Activated CD4-positive, alpha-beta T cell treated with anti-CD3 and anti-CD28 coated beads, Interleukin-2, amount 10 ng/mL, durations not matched to agents 24 days and 14 days (primary cell): ENCODE measurements around the gene MSH5. TPM values are rescaled to one million over a fixed set of nuclear protein-coding genes. Genes with fewer than 3 reads are reported as not detected.
"Not testable (repeated sequence)": the region's sequence is repeated elsewhere in the genome, so short reads cannot be mapped to it uniquely, and the experiment has no call there.

Experiments
- DNase-seq: peaks from one replicate; pipeline ENCODE4 v3.0.0; 2022
- H3K27ac Mint-ChIP-seq: one replicate; pipeline ENCODE4 v1.8.0; 2022; ENCODE audit warnings: mild to moderate bottlenecking, mixed read lengths
- H3K27me3 Mint-ChIP-seq: one replicate; pipeline ENCODE4 v1.8.0; 2022; ENCODE audit warnings: mixed read lengths
- H3K36me3 Mint-ChIP-seq: one replicate; pipeline ENCODE4 v1.8.0; 2022; ENCODE audit warnings: low read depth, mild to moderate bottlenecking, mixed read lengths
- H3K4me1 Mint-ChIP-seq: one replicate; pipeline ENCODE4 v1.8.0; 2021; ENCODE audit warnings: mixed read lengths
- H3K4me3 Mint-ChIP-seq: one replicate; pipeline ENCODE4 v1.8.0; 2022; ENCODE audit warnings: mild to moderate bottlenecking, moderate library complexity, mixed read lengths
- H3K9me3 Mint-ChIP-seq: one replicate; pipeline ENCODE4 v1.8.0; 2021; ENCODE audit warnings: mixed read lengths
- intact Hi-C: fragments of 100-400 bp; cut with micrococcal nuclease; formaldehyde crosslinking; loops from one replicate; pipeline ENCODE4 v1.15.1; 2023
- total RNA-seq: library from RNA; stranded (reverse); gene quantifications from 2 replicates; pipeline ENCODE4 v1.2.3, GENCODE V29; 2022

MSH5 gene
- total RNA-seq, 1 donor from 2014 or later, result 99.6 TPM

GRCh38 chr6:31794294-31794865 is 54.6 kb downstream of the MSH5 start:
- H3K4me3 Mint-ChIP-seq, result peak overlapping the region; percentile 86
- DNase-seq, result no peak
- peaks cover 36% of the 10 kb centered on the region for H3K4me1 Mint-ChIP-seq
- H3K27me3 Mint-ChIP-seq, result no peaks in the 10 kb centered on the region
- H3K9me3 Mint-ChIP-seq, result no peaks in the 10 kb centered on the region
- H3K27ac Mint-ChIP-seq, result peak overlapping the region; percentile 97
- H3K36me3 Mint-ChIP-seq, result peaks cover 42% of the 10 kb centered on the region
- intact Hi-C loops, result loop anchor here (2.0 kb wide), 4 partner anchors 18 to 66 kb away; partner anchors contain the start of genes DDAH2 and HSPA1B

GRCh38 chr6:31794866-31795615 is 55.2 kb downstream of the MSH5 start:
- peak; percentile 68 for DNase-seq
- Mint-ChIP-seq H3K27me3 (no peaks in the 10 kb centered on the region), H3K4me1 (peaks cover 36% of the 10 kb centered on the region), H3K4me3 (peak overlapping the region; percentile 86), H3K27ac (peak overlapping the region; percentile 97), H3K9me3 (no peaks in the 10 kb centered on the region), H3K36me3 (peaks cover 37% of the 10 kb centered on the region)
- intact Hi-C loops, result loop anchor here (1.0 to 2.0 kb wide), 6 partner anchors 12 to 66 kb away; partner anchors contain the start of genes DDAH2, HSPA1B and VWA7

DNA sequence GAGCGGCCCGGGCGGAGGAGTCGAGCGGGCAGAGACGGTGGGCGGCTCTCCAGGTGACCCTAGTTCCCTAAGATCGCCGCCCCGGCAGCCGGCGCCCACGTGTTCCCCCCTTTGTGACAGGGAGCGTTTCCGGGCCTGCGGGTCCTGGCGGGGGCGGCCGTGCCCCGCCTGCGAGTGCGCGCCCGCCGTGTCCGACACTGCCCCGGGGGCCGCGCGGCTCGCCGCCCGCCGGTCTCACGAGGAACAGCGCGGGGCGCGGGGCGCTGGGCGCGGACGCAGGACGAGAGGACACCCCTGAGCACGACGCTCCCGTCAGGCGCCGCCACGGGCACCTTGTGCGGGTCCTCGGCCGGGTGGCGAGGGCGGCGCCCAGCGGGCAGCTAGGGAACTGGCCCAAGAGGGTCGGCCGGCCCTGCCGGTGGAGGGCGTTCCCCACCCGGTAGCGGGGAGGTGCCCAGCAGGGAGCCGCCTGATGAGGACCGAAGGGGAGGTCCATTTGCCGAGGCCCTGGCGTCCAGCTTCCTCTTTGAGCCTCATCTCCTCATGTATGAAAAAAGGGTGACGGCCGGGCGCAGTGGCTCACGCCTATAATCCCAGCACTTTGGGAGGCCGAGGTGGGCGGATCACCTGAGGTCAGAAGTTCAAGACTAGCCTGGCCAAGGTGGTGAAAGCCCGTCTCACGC is 56.0 kb downstream of the MSH5 start, which contains the start of gene VARS1:
TSS of gene VARS1 (minus strand) at position 137 of the 683 bp plus-strand sequence. CDS start 535 bp downstream, outside the sequence.
- H3K4me1 Mint-ChIP-seq, result peaks cover 34% of the 10 kb centered on the region
- intact Hi-C loops, result loop anchor here (1.0 to 2.0 kb wide), 6 partner anchors 12 to 67 kb away; partner anchors contain the start of genes DDAH2, HSPA1B and VWA7
- no peaks in the 10 kb centered on the region for H3K27me3 Mint-ChIP-seq
- peak within 1 kb of the TSS; percentile 86 for H3K4me3 Mint-ChIP-seq
- H3K36me3 Mint-ChIP-seq, result peaks cover 33% of the 10 kb centered on the region
- H3K9me3 Mint-ChIP-seq, result no peaks in the 10 kb centered on the region
- peak; percentile 96 for DNase-seq
- H3K27ac Mint-ChIP-seq, result peak within 1 kb of the TSS; percentile 97

DNA sequence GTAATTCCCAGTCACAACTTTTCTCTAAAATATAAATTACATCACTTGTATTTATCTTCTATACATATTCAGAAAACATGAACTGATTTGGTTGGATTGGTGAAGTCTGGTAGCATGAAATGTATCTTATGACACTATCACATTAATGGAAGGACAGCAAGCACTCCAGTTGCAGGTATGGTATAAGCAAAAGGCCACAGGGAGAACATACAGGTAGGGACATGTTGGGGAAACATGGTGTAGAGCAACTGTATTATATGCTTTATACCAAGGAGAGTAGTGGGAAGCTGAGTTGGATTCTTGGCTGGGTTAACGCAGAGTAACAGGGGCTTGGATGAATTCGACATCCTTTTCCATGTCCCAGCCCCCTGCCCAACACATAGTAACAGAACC is 57.2 kb downstream of the MSH5 start:
- H3K9me3 Mint-ChIP-seq, result no peaks in the 10 kb centered on the region
- peak overlapping the region; percentile 69 for H3K27ac Mint-ChIP-seq
- DNase-seq, result no peak
- H3K36me3 Mint-ChIP-seq, result peaks cover 33% of the 10 kb centered on the region
- no peaks in the 10 kb centered on the region for H3K27me3 Mint-ChIP-seq
- H3K4me3 Mint-ChIP-seq, result peak overlapping the region; percentile 13
- intact Hi-C loops, result no loop called here
- peaks cover 33% of the 10 kb centered on the region for H3K4me1 Mint-ChIP-seq

- H3K36me3 Mint-ChIP-seq, result peaks cover 31% of the 10 kb centered on the region
- peak; percentile 84 for DNase-seq
- H3K4me1 Mint-ChIP-seq, result peaks cover 33% of the 10 kb centered on the region
- H3K27ac Mint-ChIP-seq, result peak overlapping the region; percentile 85
- H3K4me3 Mint-ChIP-seq, result peak overlapping the region; percentile 76
- no peaks in the 10 kb centered on the region for H3K9me3 Mint-ChIP-seq
- H3K27me3 Mint-ChIP-seq, result no peaks in the 10 kb centered on the region
- intact Hi-C loops, result no loop called here
Measured at GRCh38 chr6:31797588-31797987, 57.8 kb downstream of the MSH5 start.

- no peak overlapping the region for H3K4me3 Mint-ChIP-seq
- H3K27me3 Mint-ChIP-seq, result no peaks in the 10 kb centered on the region
- peaks cover 33% of the 10 kb centered on the region for H3K36me3 Mint-ChIP-seq
- intact Hi-C loops, result no loop called here
- no peak for DNase-seq
- peaks cover 25% of the 10 kb centered on the region for H3K4me1 Mint-ChIP-seq
- H3K9me3 Mint-ChIP-seq, result no peaks in the 10 kb centered on the region
- no peak overlapping the region for H3K27ac Mint-ChIP-seq
Measured at GRCh38 chr6:31799781-31800180, 60.0 kb downstream of the MSH5 start.

DNA sequence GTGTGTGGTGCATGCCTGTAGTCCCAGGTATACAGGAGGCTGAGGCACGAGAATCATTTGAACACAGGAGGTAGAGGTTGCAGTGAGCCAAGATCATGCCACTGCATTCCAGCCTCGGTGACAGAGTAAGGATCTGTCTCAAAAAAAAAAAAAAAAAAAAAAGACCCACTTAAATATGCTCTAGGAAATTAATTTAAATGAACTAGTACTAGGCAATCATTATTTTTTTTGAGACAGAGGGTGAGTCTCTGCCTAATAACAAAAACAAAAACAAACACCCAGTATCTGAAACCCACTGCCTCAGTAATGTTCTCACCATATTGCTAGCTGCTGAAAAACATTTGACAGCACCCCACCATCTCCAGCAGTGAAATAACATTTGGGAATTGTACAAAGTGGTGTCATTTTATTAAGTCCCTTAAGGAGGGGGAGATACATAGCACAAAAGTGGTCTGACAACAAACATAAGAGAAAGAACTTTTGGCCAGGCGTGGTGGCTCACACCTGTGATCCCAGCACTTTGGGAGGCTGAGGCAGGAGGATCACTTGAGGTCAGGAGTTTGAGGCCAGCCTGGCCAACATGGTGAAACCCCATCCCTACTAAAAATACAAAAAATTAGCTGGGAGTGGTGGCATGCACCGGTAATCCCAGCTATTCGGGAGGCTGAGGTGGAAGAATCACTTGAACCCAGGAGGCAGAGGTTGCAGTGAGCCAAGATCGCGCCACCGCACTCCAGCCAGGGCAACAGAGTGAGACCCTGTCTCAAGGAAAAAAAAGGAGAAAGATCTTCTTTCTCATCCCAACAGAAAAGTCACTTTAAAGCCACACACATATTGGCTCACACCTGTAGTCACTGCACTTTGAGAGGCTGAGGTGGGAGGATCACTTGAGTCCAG is 61.5 kb downstream of the MSH5 start:
- DNase-seq, H3K4me3 Mint-ChIP-seq, intact Hi-C loops, H3K9me3 Mint-ChIP-seq, H3K27me3 Mint-ChIP-seq, H3K27ac Mint-ChIP-seq: not testable (repeated sequence)
- H3K4me1 Mint-ChIP-seq, result peaks cover 30% of the 10 kb centered on the region
- peaks cover 33% of the 10 kb centered on the region for H3K36me3 Mint-ChIP-seq

DNA sequence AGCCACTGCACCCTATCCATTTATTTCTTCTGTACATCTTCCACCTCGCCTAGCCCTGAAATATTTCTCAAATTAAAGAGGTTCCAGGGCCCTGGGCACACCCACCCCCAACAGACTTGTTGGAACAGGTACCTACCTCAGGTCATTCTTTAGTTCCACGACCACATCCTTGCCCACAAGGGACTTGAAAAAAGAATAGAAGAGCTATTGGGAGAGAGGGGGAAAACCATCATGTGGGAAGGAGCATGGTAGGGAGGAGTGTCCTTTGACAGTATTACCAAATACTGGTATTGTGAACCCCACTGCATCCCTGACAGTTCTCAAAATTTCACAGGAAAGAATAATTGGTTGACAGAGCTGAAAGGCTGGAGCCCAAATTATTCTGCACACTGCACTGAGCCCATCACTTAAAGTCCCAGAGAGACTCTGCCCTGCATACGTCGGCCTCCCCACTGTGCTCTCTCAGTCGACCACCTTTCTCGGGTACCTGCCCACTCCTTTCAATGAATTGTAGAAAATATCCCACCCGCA is 66.2 kb downstream of the MSH5 start:
- Mint-ChIP-seq H3K4me3 (peak overlapping the region; percentile 91), H3K27ac (peak overlapping the region; percentile 94), H3K9me3 (no peaks in the 10 kb centered on the region), H3K27me3 (no peaks in the 10 kb centered on the region), H3K36me3 (peaks cover 38% of the 10 kb centered on the region), H3K4me1 (peaks cover 20% of the 10 kb centered on the region)
- peak; percentile 67 for DNase-seq
- intact Hi-C loops, result loop anchor here (2.0 kb wide), 1 partner anchor 21 kb away; the partner anchor contains the start of gene HSPA1B

DNA sequence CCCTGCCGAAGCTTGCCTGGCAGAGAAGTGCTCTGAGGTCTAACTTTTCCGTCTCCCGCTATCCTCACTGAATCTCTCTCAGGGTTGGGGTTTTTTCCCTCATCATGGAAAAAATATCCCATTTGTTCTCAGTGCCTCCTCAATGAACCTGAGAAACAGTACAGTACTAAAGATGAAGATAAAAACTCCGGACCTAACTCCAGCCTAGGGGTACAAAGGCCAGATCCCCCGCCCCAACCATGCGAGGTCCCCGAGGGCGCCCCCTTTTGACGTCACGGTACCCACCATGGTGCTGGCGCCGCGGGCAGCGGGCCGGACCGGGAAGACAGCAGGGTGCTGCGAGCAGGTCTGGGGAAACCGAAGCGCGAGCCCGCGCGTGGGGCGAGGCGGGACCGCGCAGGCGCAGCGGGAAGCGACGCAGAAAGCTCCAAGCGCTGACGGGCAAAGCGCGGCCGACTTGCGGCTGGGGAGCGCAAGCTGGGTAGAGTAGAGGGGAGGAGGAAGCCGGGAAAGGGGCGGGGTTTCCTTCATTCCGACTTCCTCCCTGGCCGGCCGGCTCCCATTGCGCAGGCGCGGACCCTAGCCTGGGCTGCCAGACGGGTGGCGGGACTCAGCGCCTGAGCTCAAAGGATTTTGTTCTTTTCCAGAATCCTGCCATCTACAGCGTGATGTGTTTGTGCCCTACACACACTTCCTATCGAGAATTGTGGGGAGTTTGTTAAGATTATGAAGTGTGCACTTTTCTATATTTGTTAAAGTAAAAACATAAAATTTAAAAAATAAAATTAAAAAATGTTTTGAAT is 66.9 kb downstream of the MSH5 start, which contains the start of gene LSM2:
TSS of gene LSM2 (minus strand) at position 497 of the 803 bp plus-strand sequence. CDS start at position 288, 209 bp downstream.
- DNase-seq, result peak; percentile 99
- Mint-ChIP-seq H3K36me3 (peaks cover 35% of the 10 kb centered on the region), H3K4me1 (peaks cover 21% of the 10 kb centered on the region), H3K27me3 (no peaks in the 10 kb centered on the region), H3K4me3 (peak within 1 kb of the TSS; percentile 91), H3K27ac (peak within 1 kb of the TSS; percentile 94), H3K9me3 (no peaks in the 10 kb centered on the region)
- intact Hi-C loops, result loop anchor here (1.0 to 2.0 kb wide), 2 partner anchors 11 to 20 kb away; partner anchors contain the start of genes HSPA1B and VARS1

GRCh38 chr6:31808599-31808998 is 68.8 kb downstream of the MSH5 start:
- DNase-seq, H3K27me3 Mint-ChIP-seq, intact Hi-C loops, H3K4me3 Mint-ChIP-seq, H3K9me3 Mint-ChIP-seq, H3K27ac Mint-ChIP-seq: not testable (repeated sequence)
- Mint-ChIP-seq H3K4me1 (peaks cover 33% of the 10 kb centered on the region), H3K36me3 (peaks cover 26% of the 10 kb centered on the region)

DNA sequence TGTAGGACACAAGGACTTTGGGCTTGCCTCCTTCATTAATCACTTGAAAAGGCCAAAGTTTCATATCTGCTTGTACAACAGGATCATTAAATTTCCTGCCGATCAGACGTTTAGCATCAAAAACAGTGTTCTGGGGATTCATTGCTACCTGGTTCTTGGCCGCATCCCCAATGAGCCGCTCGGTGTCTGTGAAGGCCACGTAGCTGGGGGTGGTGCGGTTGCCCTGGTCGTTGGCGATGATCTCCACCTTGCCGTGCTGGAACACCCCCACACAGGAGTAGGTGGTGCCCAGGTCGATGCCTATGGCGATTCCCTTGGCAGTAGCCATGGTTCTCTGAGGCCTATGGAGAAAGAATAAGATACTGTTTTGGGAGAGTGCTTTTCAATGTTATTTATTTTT is 71.8 kb downstream of the MSH5 start:
- H3K27me3 Mint-ChIP-seq, result no peaks in the 10 kb centered on the region
- no peaks in the 10 kb centered on the region for H3K9me3 Mint-ChIP-seq
- no peak overlapping the region for H3K4me3 Mint-ChIP-seq
- H3K36me3 Mint-ChIP-seq, result peaks cover 12% of the 10 kb centered on the region
- peaks cover 35% of the 10 kb centered on the region for H3K4me1 Mint-ChIP-seq
- no peak for DNase-seq
- H3K27ac Mint-ChIP-seq, result no peak overlapping the region
- intact Hi-C loops, result loop anchor here (2.0 to 5.0 kb wide), 2 partner anchors 17 to 34 kb away; partner anchors contain the start of genes VARS1 and VWA7
